Epithelial cell of esophagus (primary cell): ENCODE results near the gene NCK2.

ENCODE experiments used
- DNase-seq: peaks from one replicate; pipeline ENCODE4 v3.0.0; 2010; ENCODE audit warnings: low read depth
- H3K4me3 ChIP-seq: 2 replicates; pipeline ENCODE4 v1.5.1; 2011; ENCODE audit warnings: mild to moderate bottlenecking, low read length, control low read depth
- TF ChIP-seq, protein P1 (sequence below): IDR thresholded peaks from 2 replicates; pipeline ENCODE4 v1.5.1; 2011; ENCODE audit warnings: low read depth, mild to moderate bottlenecking, low read length, control low read depth, inconsistent platforms; ENCODE audit not compliant: insufficient read depth; ENCODE audit errors: missing control alignments

The NCK2 gene

DNA sequence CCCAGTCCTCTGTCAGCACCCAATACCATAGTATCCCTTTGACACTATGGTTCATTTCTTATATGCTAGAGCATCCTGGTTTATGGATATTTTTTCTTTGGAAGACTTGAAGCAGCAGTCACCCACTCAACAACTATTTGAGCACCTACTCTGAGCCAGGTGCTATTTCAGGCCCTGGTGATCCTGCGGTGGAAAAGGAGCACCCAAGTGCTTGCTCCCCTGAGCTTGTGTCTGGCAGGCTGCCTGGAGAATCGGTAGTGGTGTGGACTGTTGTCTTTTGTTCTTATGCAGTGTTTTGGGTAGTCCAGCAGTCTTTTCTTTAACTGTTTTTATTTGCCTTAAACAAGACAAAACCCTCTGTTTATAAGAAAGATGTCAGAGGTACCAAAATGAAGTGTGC lies 28.9 kb downstream of the NCK2 start:
- H3K4me3 ChIP-seq, result no peak overlapping the region

GRCh38 chr2:105774781-105775337 lies 30.1 kb downstream of the NCK2 start:
- no peak overlapping the region for H3K4me3 ChIP-seq
- DNase-seq, result no peak
- TF ChIP-seq, protein P1, sequence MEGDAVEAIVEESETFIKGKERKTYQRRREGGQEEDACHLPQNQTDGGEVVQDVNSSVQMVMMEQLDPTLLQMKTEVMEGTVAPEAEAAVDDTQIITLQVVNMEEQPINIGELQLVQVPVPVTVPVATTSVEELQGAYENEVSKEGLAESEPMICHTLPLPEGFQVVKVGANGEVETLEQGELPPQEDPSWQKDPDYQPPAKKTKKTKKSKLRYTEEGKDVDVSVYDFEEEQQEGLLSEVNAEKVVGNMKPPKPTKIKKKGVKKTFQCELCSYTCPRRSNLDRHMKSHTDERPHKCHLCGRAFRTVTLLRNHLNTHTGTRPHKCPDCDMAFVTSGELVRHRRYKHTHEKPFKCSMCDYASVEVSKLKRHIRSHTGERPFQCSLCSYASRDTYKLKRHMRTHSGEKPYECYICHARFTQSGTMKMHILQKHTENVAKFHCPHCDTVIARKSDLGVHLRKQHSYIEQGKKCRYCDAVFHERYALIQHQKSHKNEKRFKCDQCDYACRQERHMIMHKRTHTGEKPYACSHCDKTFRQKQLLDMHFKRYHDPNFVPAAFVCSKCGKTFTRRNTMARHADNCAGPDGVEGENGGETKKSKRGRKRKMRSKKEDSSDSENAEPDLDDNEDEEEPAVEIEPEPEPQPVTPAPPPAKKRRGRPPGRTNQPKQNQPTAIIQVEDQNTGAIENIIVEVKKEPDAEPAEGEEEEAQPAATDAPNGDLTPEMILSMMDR, result no peak

More for the DNA sequence above, 28.9 kb downstream of the NCK2 start:
- DNase-seq, result no peak
- TF ChIP-seq, protein P1, result no peak

- H3K4me3 ChIP-seq, result no peak overlapping the region
- no peak for DNase-seq
- TF ChIP-seq, protein P1, result no peak
Measured at GRCh38 chr2:105775809-105776559, 31.3 kb downstream of the NCK2 start.

GRCh38 chr2:105776560-105776928 lies 31.8 kb downstream of the NCK2 start:
- TF ChIP-seq, protein P1, result no peak
- H3K4me3 ChIP-seq, result no peak overlapping the region
- no peak for DNase-seq

DNA sequence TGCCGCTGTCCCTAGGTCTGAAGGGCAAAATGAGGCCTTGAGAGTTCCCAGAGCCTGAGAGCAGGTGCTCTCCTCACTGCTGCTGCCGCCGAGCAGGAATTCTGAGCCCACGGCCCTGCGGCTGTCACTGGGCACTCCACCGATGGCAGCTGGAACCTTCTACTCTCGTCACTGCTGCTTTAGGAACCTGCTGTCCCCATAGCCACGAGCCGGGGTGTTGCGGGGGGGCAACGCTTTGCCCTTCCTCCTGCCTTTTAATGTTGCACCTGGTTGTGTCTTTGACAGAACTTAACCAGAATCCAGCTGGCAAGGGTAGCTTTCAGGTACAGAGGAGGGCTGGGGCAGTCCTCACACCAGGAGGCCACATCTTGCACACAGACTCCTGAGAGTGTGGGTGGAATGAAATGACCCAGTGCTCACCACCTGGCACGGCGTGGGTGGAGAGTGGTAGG lies 32.3 kb downstream of the NCK2 start:
- H3K4me3 ChIP-seq, result no peak overlapping the region
- no peak for DNase-seq
- TF ChIP-seq, protein P1, result no peak

- TF ChIP-seq, protein P1, result no peak
- no peak for DNase-seq
- H3K4me3 ChIP-seq, result no peak overlapping the region
Measured at GRCh38 chr2:105777506-105778055, 32.9 kb downstream of the NCK2 start.
